ENCODE data around the gene FOXJ1.

FOXJ1 gene

GRCh38 chr17:76131692-76132573, 9.1 kb downstream of the FOXJ1 start:
- ChIA-PET CTCF (interaction anchor here (1.1 to 2.1 kb wide), 4 partner anchors 11 to 148 kb away, joined by 3 to 6 read pairs (median 4); no protein-coding TSS in a partner anchor), POLR2A (no interaction called here)
- no peak for DNase-seq (ENCODE audit: low read depth, low spot score)
- H3K4me3 ChIP-seq (ENCODE audit: low read depth, low read length) = no peak overlapping the region
- TF ChIP-seq CTCF (IDR thresholded peaks at IDR 0.05; ENCODE audit: insufficient read depth, low read length, missing control alignments) = no peak

GRCh38 chr17:76131051-76131691, 9.9 kb downstream of the FOXJ1 start:
- no peak for DNase-seq (ENCODE audit: low read depth, low spot score)
- ChIA-PET POLR2A (no interaction called here), CTCF (interaction anchor here (1.0 to 2.1 kb wide), 4 partner anchors 10 to 51 kb away, joined by 3 to 6 read pairs (median 4); no protein-coding TSS in a partner anchor)
- H3K4me3 ChIP-seq (ENCODE audit: low read depth, low read length) = no peak overlapping the region
- TF ChIP-seq CTCF (IDR thresholded peaks at IDR 0.05; ENCODE audit: insufficient read depth, low read length, missing control alignments) = no peak

GRCh38 chr17:76130473-76130872, 10.6 kb downstream of the FOXJ1 start:
- DNase-seq (ENCODE audit: low read depth, low spot score) = no peak
- TF ChIP-seq CTCF (IDR thresholded peaks at IDR 0.05; ENCODE audit: insufficient read depth, low read length, missing control alignments) = no peak
- CTCF ChIA-PET = interaction anchor here (0.6 to 2.1 kb wide), 5 partner anchors 9 to 168 kb away, joined by 3 to 6 read pairs (median 3); no protein-coding TSS in a partner anchor
- POLR2A ChIA-PET = no interaction called here
- H3K4me3 ChIP-seq (ENCODE audit: low read depth, low read length) = no peak overlapping the region

GRCh38 chr17:76125922-76126321, 15.1 kb downstream of the FOXJ1 start:
- DNase-seq (ENCODE audit: low read depth, low spot score) = no peak
- CTCF ChIA-PET = interaction anchor here (0.8 to 13.3 kb wide), 17 partner anchors 10 to 177 kb away, joined by 3 to 292 read pairs (median 5); partner anchors contain the start of gene EXOC7
- H3K4me3 ChIP-seq (ENCODE audit: low read depth, low read length) = no peak overlapping the region
- no peak for TF ChIP-seq CTCF (IDR thresholded peaks at IDR 0.05; ENCODE audit: insufficient read depth, low read length, missing control alignments)
- POLR2A ChIA-PET = no interaction called here

GRCh38 chr17:76125391-76125675, 15.7 kb downstream of the FOXJ1 start:
- TF ChIP-seq CTCF (IDR thresholded peaks at IDR 0.05; ENCODE audit: insufficient read depth, low read length, missing control alignments) = no peak
- POLR2A ChIA-PET = no interaction called here
- no peak overlapping the region for H3K4me3 ChIP-seq (ENCODE audit: low read depth, low read length)
- no peak for DNase-seq (ENCODE audit: low read depth, low spot score)
- CTCF ChIA-PET = interaction anchor here (1.0 to 13.3 kb wide), 13 partner anchors 8 to 174 kb away, joined by 3 to 292 read pairs (median 5); partner anchors contain the start of gene EXOC7
